Panc1 (cell line): Measurements from ENCODE around the gene FAM193A. TPM values are rescaled to one million over a fixed set of nuclear protein-coding genes. Genes with fewer than 3 reads are reported as not detected.

Experiments used
- ATAC-seq: fragments of 200-7000 bp; cut with Tn5 transposase; 2 replicates; pipeline ENCODE4 v1.9.1; 2020; ENCODE audit warnings: mild to moderate bottlenecking, moderate library complexity
- BruUV-seq: library from RNA; stranded (reverse); fragments of 400-500 nt; replicated peaks from 2 replicates; lab custom pipeline; 2021; lab: Mats Ljungman, UMichigan
- CTCF ChIA-PET: fragments of 300-600 bp; sonication (Branson Sonifier 250); formaldehyde crosslinking; loops from one replicate; lab custom pipeline; 2022; ENCODE audit warnings: antibody characterized with exemption; lab: Charles Lee
- POLR2A ChIA-PET: fragments of 300-600 bp; sonication (Branson Sonifier 250); formaldehyde crosslinking; loops from one replicate; lab custom pipeline; 2022; ENCODE audit warnings: antibody characterized with exemption; lab: Charles Lee
- DNase-seq: peaks from one replicate; pipeline ENCODE4 v3.0.0-alpha.2; 2010; ENCODE audit warnings: low read depth, low spot score
- H3K27ac ChIP-seq: 2 replicates; pipeline ENCODE4 v1.5.1; 2011; ENCODE audit warnings: mild to moderate bottlenecking, low read length, inconsistent platforms
- H3K27me3 ChIP-seq: fragments of 200-500 bp; sonication (Bioruptor generic); 2 replicates; pipeline ENCODE4 v1.6.0; 2014; ENCODE audit warnings: low read length, inconsistent platforms; ENCODE audit not compliant: control insufficient read depth, insufficient read depth
- H3K36me3 ChIP-seq: fragments of 200-500 bp; sonication (Bioruptor generic); 2 replicates; pipeline ENCODE4 v1.5.1; 2014; ENCODE audit warnings: inconsistent platforms, mild to moderate bottlenecking, low read length, moderate library complexity; ENCODE audit not compliant: control insufficient read depth, insufficient read depth
- H3K4me1 ChIP-seq: 2 replicates; pipeline ENCODE4 v1.5.1; 2011; ENCODE audit warnings: inconsistent platforms, mild to moderate bottlenecking, low read length, moderate library complexity; ENCODE audit not compliant: control insufficient read depth, insufficient read depth
- H3K4me3 ChIP-seq, 2 experiments: 2 replicates each; pipeline ENCODE4 v1.5.1; 2011 to 2012; ENCODE audit warnings: low read depth in 2 of 2, low read length in 2 of 2, mild to moderate bottlenecking in 2 of 2, inconsistent platforms in 1 of 2, moderate library complexity in 1 of 2
- H3K9me3 ChIP-seq: fragments of 200-500 bp; sonication (Bioruptor generic); 2 replicates; pipeline ENCODE4 v1.5.1; 2014; ENCODE audit warnings: low read depth, mild to moderate bottlenecking, inconsistent platforms, low read length, moderate library complexity; ENCODE audit not compliant: control insufficient read depth, insufficient read depth
- CTCF ChIP-seq: fragments of 450-650 bp; IDR thresholded peaks from 2 replicates; pipeline ENCODE4 v1.5.1; 2017; ENCODE audit warnings: mild to moderate bottlenecking
- POLR2AphosphoS5 ChIP-seq: IDR thresholded peaks from 2 replicates; pipeline ENCODE4 v1.6.1; 2012; ENCODE audit warnings: mild to moderate bottlenecking, low read depth, low read length, moderate library complexity
- REST ChIP-seq, 2 experiments: IDR thresholded peaks; 2 replicates each; pipeline ENCODE4 v1.6.1; 2011 to 2012; ENCODE audit warnings: low read depth in 2 of 2, control low read depth in 1 of 2, low read length in 1 of 2, mild to moderate bottlenecking in 1 of 2, moderate library complexity in 1 of 2; ENCODE audit not compliant: insufficient read depth in 1 of 2
- SIN3A ChIP-seq: IDR thresholded peaks from 2 replicates; pipeline ENCODE4 v1.6.1; 2012; ENCODE audit warnings: low read depth, mild to moderate bottlenecking, low read length, moderate library complexity, borderline replicate concordance; ENCODE audit not compliant: insufficient read depth
- TCF7L2 ChIP-seq: IDR thresholded peaks from 2 replicates; pipeline ENCODE4 v1.6.1; 2011; ENCODE audit warnings: mild to moderate bottlenecking, low read depth, low read length, inconsistent platforms
- in situ Hi-C: cut with HindIII; loops from 2 replicates; pipeline ENCODE4 v1.10.0; 2016; ENCODE audit warnings: low sequenced_read_pairs, low pct_unique_long_range_greater_than_20kb
- intact Hi-C: fragments of 100-400 bp; cut with micrococcal nuclease; formaldehyde crosslinking; loops from one replicate; pipeline ENCODE4 v1.10.0; 2022; ENCODE audit not compliant: unreplicated experiment
- total RNA-seq: library from RNA; stranded (reverse); gene quantifications from one replicate; pipeline ENCODE4 v1.2.1, GENCODE V29; 2021; ENCODE audit not compliant: unreplicated experiment

The FAM193A gene
- total RNA-seq, 1 experiment from 2014 or later, result 25.7 TPM

GRCh38 chr4:2565533-2565932 lies 29.1 kb downstream of the FAM193A start:
- DNase-seq (no peak), ATAC-seq (no peak)
- intact Hi-C loops (no loop called here), in situ Hi-C loops (no loop called here)
- Histone ChIP-seq H3K36me3 (peaks cover 2% of the 10 kb centered on the region; the same call in 1 of the 2 replicates), H3K27ac (no peak overlapping the region), H3K9me3 (no peaks in the 10 kb centered on the region), H3K4me3 (no peak overlapping the region), H3K27me3 (no peaks in the 10 kb centered on the region), H3K4me1 (no peaks in the 10 kb centered on the region; the same call in 1 of the 2 replicates)
- POLR2A ChIA-PET, result no interaction called here
- no TSS peak for BruUV-seq
- CTCF ChIA-PET, result no interaction called here
- TF ChIP-seq SIN3A (no peak), REST (IDR thresholded peaks at IDR 0.05; ENCODE audit: insufficient read depth in 1 of 2, low read depth in 2 of 2, low read length in 1 of 2) (no peak), CTCF (no peak), TCF7L2 (no peak), POLR2AphosphoS5 (no peak)

- peaks cover 2% of the 10 kb centered on the region; the same call in 1 of the 2 replicates for H3K36me3 ChIP-seq
- H3K9me3 ChIP-seq, result no peaks in the 10 kb centered on the region
- ATAC-seq (no peak), DNase-seq (no peak)
- no peak for TF ChIP-seq REST (IDR thresholded peaks at IDR 0.05; ENCODE audit: insufficient read depth in 1 of 2, low read depth in 2 of 2, low read length in 1 of 2)
- no peak for TF ChIP-seq TCF7L2
- intact Hi-C loops, result no loop called here
- in situ Hi-C loops, result no loop called here
- BruUV-seq, result no TSS peak
- no peaks in the 10 kb centered on the region for H3K4me1 ChIP-seq
- no peak overlapping the region for H3K27ac ChIP-seq
- H3K4me3 ChIP-seq, result no peak overlapping the region
- CTCF ChIA-PET, result no interaction called here
- no peaks in the 10 kb centered on the region for H3K27me3 ChIP-seq
- POLR2A ChIA-PET, result no interaction called here
Measured at GRCh38 chr4:2570036-2570435, 33.6 kb downstream of the FAM193A start.
